Measurements from ENCODE around the gene SOX5. TPM values are rescaled to one million over a fixed set of nuclear protein-coding genes. Genes with fewer than 3 reads are reported as not detected.

The SOX5 gene
- total RNA-seq, 4 donors from 2014 or later, result 1.3 to 9.6 (median 3.3) TPM

GRCh38 chr12:23634344-23634743 is 315.1 kb downstream of the SOX5 start:
- H3K27ac ChIP-seq, result no peak overlapping the region
- H3K4me3 ChIP-seq, result no peak overlapping the region
- no peaks in the 10 kb centered on the region for H3K4me1 ChIP-seq
- H3K27me3 ChIP-seq, result no peaks in the 10 kb centered on the region
- intact Hi-C loops (cut with DNase I; ENCODE audit: low total_unique reads) (no loop called here), in situ Hi-C loops (cut with MboI; ENCODE audit: low sequenced_read_pairs in 4 of 4) (no loop called here)
- DNase-seq (no peak), ATAC-seq (no peak)
- no peaks in the 10 kb centered on the region for H3K36me3 ChIP-seq
- no peaks in the 10 kb centered on the region for H3K9me3 ChIP-seq
- TF ChIP-seq POLR2A (IDR thresholded peaks at IDR 0.05) (no peak), CTCF (IDR thresholded peaks at IDR 0.05 in 4 of 5, conservative IDR thresholded peaks at IDR 0.05 in 1 of 5) (no peak)

- Histone ChIP-seq H3K4me1 (no peaks in the 10 kb centered on the region), H3K9me3 (no peaks in the 10 kb centered on the region), H3K4me3 (no peak overlapping the region), H3K27me3 (no peaks in the 10 kb centered on the region), H3K36me3 (no peaks in the 10 kb centered on the region), H3K27ac (no peak overlapping the region)
- in situ Hi-C loops (cut with MboI; ENCODE audit: low sequenced_read_pairs in 4 of 4) (no loop called here), intact Hi-C loops (cut with DNase I; ENCODE audit: low total_unique reads) (no loop called here)
- ATAC-seq (no peak), DNase-seq (no peak)
- TF ChIP-seq CTCF (IDR thresholded peaks at IDR 0.05 in 4 of 5, conservative IDR thresholded peaks at IDR 0.05 in 1 of 5) (no peak), POLR2A (IDR thresholded peaks at IDR 0.05) (no peak)
Measured at GRCh38 chr12:23631786-23632377, 317.6 kb downstream of the SOX5 start.

GRCh38 chr12:23630524-23630923 is 318.9 kb downstream of the SOX5 start:
- H3K4me3 ChIP-seq, result no peak overlapping the region
- no peaks in the 10 kb centered on the region for H3K9me3 ChIP-seq
- no peak overlapping the region for H3K27ac ChIP-seq
- DNase-seq (no peak), ATAC-seq (no peak)
- TF ChIP-seq CTCF (IDR thresholded peaks at IDR 0.05 in 4 of 5, conservative IDR thresholded peaks at IDR 0.05 in 1 of 5) (no peak), POLR2A (IDR thresholded peaks at IDR 0.05) (no peak)
- in situ Hi-C loops (cut with MboI; ENCODE audit: low sequenced_read_pairs in 4 of 4), result no loop called here
- no peaks in the 10 kb centered on the region for H3K36me3 ChIP-seq
- H3K27me3 ChIP-seq, result no peaks in the 10 kb centered on the region
- intact Hi-C loops (cut with DNase I; ENCODE audit: low total_unique reads), result no loop called here
- H3K4me1 ChIP-seq, result no peaks in the 10 kb centered on the region

- no peaks in the 10 kb centered on the region for H3K9me3 ChIP-seq
- H3K4me1 ChIP-seq, result no peaks in the 10 kb centered on the region
- ATAC-seq, result no peak
- no peak for DNase-seq
- in situ Hi-C loops (cut with MboI; ENCODE audit: low sequenced_read_pairs in 4 of 4) (no loop called here), intact Hi-C loops (cut with DNase I; ENCODE audit: low total_unique reads) (no loop called here)
- no peaks in the 10 kb centered on the region for H3K36me3 ChIP-seq
- no peaks in the 10 kb centered on the region for H3K27me3 ChIP-seq
- H3K4me3 ChIP-seq, result no peak overlapping the region
- H3K27ac ChIP-seq, result no peak overlapping the region
- TF ChIP-seq POLR2A (IDR thresholded peaks at IDR 0.05) (no peak), CTCF (IDR thresholded peaks at IDR 0.05 in 4 of 5, conservative IDR thresholded peaks at IDR 0.05 in 1 of 5) (no peak)
Measured at GRCh38 chr12:23628806-23629205, 320.7 kb downstream of the SOX5 start.

- in situ Hi-C loops (cut with MboI; ENCODE audit: low sequenced_read_pairs in 4 of 4) (no loop called here), intact Hi-C loops (cut with DNase I; ENCODE audit: low total_unique reads) (no loop called here)
- Histone ChIP-seq H3K36me3 (no peaks in the 10 kb centered on the region), H3K27me3 (no peaks in the 10 kb centered on the region), H3K4me3 (no peak overlapping the region), H3K27ac (no peak overlapping the region), H3K4me1 (no peaks in the 10 kb centered on the region), H3K9me3 (no peaks in the 10 kb centered on the region)
- ATAC-seq, result no peak
- DNase-seq, result no peak
- no peak for TF ChIP-seq CTCF (IDR thresholded peaks at IDR 0.05 in 4 of 5, conservative IDR thresholded peaks at IDR 0.05 in 1 of 5)
- no peak for TF ChIP-seq POLR2A (IDR thresholded peaks at IDR 0.05)
Measured at GRCh38 chr12:23626791-23627190, 322.7 kb downstream of the SOX5 start.

Measured in gastrocnemius medialis (tissue), 4 donors.